WTC11 (cell line): Measurements from ENCODE around the gene ATG14.

ENCODE experiments used
- ATF2 ChIP-seq: sonication (generic); formaldehyde crosslinking; IDR thresholded peaks from 2 replicates; pipeline ENCODE4 v1.8.1; 2022; ENCODE audit warnings: low read depth, missing genetic modification reagents, borderline replicate concordance
- CTCF ChIP-seq: fragments of 200-600 bp; IDR thresholded peaks from 2 replicates; pipeline ENCODE4 v1.8.0; 2022; ENCODE audit warnings: antibody characterized with exemption
- MAX ChIP-seq: sonication (generic); formaldehyde crosslinking; IDR thresholded peaks from 2 replicates; pipeline ENCODE4 v1.8.0; 2022; ENCODE audit warnings: mild to moderate bottlenecking, missing genetic modification reagents
- SP1 ChIP-seq: sonication (generic); formaldehyde crosslinking; conservative IDR thresholded peaks from 2 replicates; pipeline ENCODE4 v1.8.1; 2022; ENCODE audit warnings: missing genetic modification reagents
- USF2 ChIP-seq: sonication (generic); formaldehyde crosslinking; IDR thresholded peaks from 2 replicates; pipeline ENCODE4 v1.8.1; 2023; ENCODE audit warnings: mild to moderate bottlenecking, missing genetic modification reagents, moderate library complexity
- ZNF121 ChIP-seq: sonication (generic); formaldehyde crosslinking; IDR thresholded peaks from 2 replicates; pipeline ENCODE4 v1.8.0; 2023; ENCODE audit warnings: missing genetic modification reagents
- ZNF423 ChIP-seq: fragments of 250-450 bp; sonication (Bioruptor Pico); IDR thresholded peaks from 2 replicates; pipeline ENCODE4 v2.1.2; 2022; ENCODE audit warnings: mild to moderate bottlenecking, moderate library complexity

- TF ChIP-seq CTCF = no peak
- TF ChIP-seq MAX (CRISPR knock-in tag) = no peak
- no peak for TF ChIP-seq ATF2 (CRISPR knock-in tag)
- no peak for TF ChIP-seq ZNF121 (CRISPR knock-in tag)
- TF ChIP-seq SP1 = no peak
- TF ChIP-seq ZNF423 (CRISPR knock-in tag) = no peak
- no peak for TF ChIP-seq USF2 (CRISPR knock-in tag)
These were observed 6.8 kb upstream of the ATG14 start for GRCh38 chr14:55418411-55418810.
